ENCODE results near the gene KIF26A. TPM values are rescaled to one million over a fixed set of nuclear protein-coding genes. Genes with fewer than 3 reads are reported as not detected.

KIF26A gene
- total RNA-seq, 1 donor from 2014 or later, result 10.4 TPM

GRCh38 chr14:104164512-104164911, 26.1 kb downstream of the KIF26A start:
- ATAC-seq, result no peak
- intact Hi-C loops (cut with DNase I), result no loop called here
- no peak for DNase-seq (ENCODE audit: low spot score)

- intact Hi-C loops (cut with DNase I), result no loop called here
- ATAC-seq (no peak), DNase-seq (ENCODE audit: low spot score) (no peak)
These were observed 28.3 kb downstream of the KIF26A start for GRCh38 chr14:104166698-104167097.

DNA sequence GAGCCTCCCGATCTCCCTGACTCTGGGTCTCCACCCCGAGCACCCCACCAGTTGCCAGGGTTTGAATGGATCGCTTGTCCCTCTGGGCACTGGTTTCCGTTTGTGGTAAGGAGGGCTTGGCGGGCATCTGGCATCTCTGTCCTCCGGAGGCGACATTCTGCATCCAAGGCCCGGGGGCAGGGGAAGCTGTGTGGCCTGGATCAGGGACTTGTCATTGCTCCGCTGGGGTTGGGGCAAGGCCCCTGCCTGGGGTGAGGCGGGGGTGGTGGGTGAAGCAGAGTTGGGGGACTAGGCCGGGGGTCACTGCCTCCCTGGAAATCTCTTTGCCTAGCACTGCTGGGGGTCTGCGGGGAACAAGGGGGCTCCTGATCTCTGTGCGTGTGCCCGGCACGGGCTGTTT, 30.2 kb downstream of the KIF26A start:
- no peak for DNase-seq (ENCODE audit: low spot score)
- no peak for ATAC-seq
- intact Hi-C loops (cut with DNase I), result no loop called here

- intact Hi-C loops (cut with DNase I), result no loop called here
- ATAC-seq, result no peak
These were observed 30.8 kb downstream of the KIF26A start for GRCh38 chr14:104169005-104169698.

GRCh38 chr14:104169699-104170479, 31.5 kb downstream of the KIF26A start:
- intact Hi-C loops (cut with DNase I), result no loop called here
- no peak for ATAC-seq
- DNase-seq (ENCODE audit: low spot score), result no peak

More at GRCh38 chr14:104169005-104169698, 30.8 kb downstream of the KIF26A start:
- no peak for DNase-seq (ENCODE audit: low spot score)

- ATAC-seq, result no peak
- DNase-seq (ENCODE audit: low spot score), result no peak
- intact Hi-C loops (cut with DNase I), result no loop called here
These were observed 32.8 kb downstream of the KIF26A start for GRCh38 chr14:104171029-104171697.

DNA sequence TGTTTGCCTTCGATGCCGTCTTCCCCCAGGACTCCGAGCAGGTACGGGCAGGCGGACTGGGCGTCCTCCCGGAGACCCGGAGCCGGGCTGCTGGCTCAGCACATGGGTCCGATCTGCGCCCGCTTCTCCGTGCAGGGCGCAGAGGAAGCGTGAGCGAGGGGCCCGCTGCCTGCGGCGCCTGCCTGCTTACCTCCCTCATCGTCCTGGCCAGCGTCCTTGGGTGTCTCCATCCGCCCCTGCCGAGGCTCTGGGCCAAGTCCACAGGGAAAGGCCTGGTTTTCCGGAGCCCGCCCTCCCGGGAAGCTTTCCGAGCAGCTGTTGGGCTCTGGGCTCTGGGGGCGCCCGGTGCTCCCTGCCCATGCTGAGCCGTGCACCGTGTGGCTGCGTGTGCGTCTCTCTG, 33.5 kb downstream of the KIF26A start:
- DNase-seq (ENCODE audit: low spot score) (no peak), ATAC-seq (no peak)
- intact Hi-C loops (cut with DNase I), result no loop called here

- intact Hi-C loops (cut with DNase I), result no loop called here
- no peak for DNase-seq (ENCODE audit: low spot score)
- no peak for ATAC-seq
These were observed 34.0 kb downstream of the KIF26A start for GRCh38 chr14:104172349-104172748.

- no peak for ATAC-seq
- intact Hi-C loops (cut with DNase I), result no loop called here
- no peak for DNase-seq (ENCODE audit: low spot score)
These were observed 34.5 kb downstream of the KIF26A start for GRCh38 chr14:104172880-104173279.

DNA sequence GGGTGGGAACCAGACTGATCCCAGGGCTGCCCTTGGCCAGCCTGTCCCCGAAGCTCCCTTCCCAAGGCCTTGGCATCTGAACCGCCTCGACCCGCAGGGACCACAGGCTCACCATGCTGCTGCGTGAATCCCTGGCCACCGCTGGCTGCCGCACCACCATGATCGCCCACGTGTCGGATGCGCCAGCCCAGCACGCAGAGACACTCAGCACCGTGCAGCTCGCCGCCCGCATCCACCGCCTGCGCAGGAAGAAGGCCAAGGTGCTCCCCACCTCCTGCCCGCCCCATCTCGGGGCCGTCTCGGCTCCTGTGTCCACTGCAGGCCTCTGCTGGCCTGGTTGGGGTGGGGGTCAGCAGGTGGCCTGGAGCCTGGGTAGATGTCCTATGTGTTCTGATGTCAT, 35.7 kb downstream of the KIF26A start:
- ATAC-seq (no peak), DNase-seq (ENCODE audit: low spot score) (no peak)
- intact Hi-C loops (cut with DNase I), result no loop called here

DNA sequence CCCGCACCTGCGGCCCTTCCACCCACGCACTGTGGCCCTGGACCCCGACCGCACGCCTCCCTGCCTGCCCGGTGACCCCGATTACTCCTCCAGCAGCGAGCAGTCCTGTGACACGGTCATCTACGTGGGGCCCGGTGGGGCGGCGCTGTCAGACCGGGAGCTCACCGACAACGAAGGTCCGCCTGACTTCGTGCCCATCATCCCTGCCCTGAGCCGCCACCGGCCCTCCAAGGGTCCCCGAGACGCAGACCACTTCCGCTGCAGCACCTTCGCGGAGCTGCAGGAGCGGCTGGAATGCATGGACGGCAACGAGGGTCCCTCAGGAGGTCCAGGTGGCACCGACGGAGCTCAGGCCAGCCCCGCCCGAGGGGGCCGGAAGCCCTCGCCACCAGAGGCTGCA, 36.7 kb downstream of the KIF26A start:
- ATAC-seq (no peak), DNase-seq (ENCODE audit: low spot score) (no peak)
- intact Hi-C loops (cut with DNase I), result no loop called here

- no peak for ATAC-seq
- intact Hi-C loops (cut with DNase I), result no loop called here
- DNase-seq (ENCODE audit: low spot score), result no peak
These were observed 37.4 kb downstream of the KIF26A start for GRCh38 chr14:104175811-104176210.

GRCh38 chr14:104176611-104177010, 38.2 kb downstream of the KIF26A start:
- intact Hi-C loops (cut with DNase I), result no loop called here
- DNase-seq (ENCODE audit: low spot score) (no peak), ATAC-seq (no peak)

DNA sequence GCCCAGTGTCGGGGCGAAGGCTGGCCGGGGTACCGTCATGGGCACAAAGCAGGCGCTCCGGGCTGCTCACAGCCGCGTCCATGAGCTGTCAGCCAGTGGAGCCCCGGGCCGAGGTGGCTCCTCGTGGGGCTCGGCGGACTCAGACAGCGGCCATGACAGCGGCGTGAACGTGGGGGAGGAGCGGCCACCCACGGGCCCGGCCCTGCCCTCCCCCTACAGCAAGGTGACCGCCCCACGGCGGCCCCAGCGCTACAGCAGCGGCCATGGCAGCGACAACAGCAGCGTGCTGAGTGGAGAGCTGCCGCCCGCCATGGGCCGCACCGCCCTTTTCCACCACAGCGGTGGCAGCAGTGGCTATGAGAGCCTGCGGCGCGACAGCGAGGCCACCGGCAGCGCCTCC, 39.0 kb downstream of the KIF26A start:
- intact Hi-C loops (cut with DNase I), result no loop called here

GRCh38 chr14:104178279-104178678, 39.9 kb downstream of the KIF26A start:
- intact Hi-C loops (cut with DNase I), result no loop called here
- ATAC-seq (no peak), DNase-seq (ENCODE audit: low spot score) (no peak)

More for the DNA sequence above, 39.0 kb downstream of the KIF26A start:
- ATAC-seq, result no peak
- DNase-seq (ENCODE audit: low spot score), result no peak

DNA sequence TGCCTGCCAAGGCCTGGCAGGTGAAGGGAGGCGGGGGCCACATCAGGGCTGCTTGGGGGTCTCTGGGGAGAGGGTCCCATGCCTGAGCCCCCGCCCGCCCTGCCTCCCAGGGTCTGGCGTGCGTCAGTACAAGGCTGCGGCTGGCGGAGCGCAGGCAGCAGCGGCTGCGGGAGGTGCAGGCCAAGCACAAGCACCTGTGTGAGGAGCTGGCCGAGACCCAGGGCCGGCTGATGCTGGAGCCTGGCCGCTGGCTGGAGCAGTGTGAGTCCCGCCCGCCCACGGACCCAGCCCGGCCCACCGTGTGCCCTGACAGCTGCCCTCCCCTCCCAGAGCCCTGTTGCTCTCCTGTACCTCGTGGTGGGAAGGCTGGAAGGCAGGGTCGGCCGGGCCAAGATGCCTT, 40.7 kb downstream of the KIF26A start:
- no peak for DNase-seq (ENCODE audit: low spot score)
- intact Hi-C loops (cut with DNase I), result no loop called here
- no peak for ATAC-seq

DNA sequence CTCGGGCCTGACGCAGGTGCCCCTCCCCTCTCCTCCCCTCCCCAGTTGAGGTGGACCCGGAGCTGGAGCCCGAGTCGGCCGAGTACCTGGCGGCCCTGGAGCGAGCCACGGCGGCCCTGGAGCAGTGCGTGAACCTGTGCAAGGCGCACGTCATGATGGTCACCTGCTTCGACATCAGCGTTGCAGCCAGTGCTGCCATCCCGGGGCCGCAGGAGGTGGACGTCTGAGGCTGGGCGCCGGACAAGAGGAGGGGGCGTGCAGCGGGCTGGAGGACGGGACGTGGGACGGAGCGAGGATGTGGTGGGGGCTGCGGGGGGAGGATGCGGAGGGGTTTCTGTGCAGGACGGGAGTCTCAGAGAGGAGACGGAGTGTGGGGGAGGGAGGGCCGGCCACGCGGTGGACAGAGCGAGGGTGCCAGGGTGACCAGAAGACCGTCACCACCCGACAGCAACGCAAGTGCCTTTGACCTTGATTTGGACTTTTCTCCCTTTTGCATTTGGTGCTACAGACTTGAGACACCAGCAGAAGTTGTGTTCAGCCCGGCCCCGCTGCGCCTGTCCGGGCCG, 41.3 kb downstream of the KIF26A start:
- ATAC-seq (no peak), DNase-seq (ENCODE audit: low spot score) (no peak)
- intact Hi-C loops (cut with DNase I), result no loop called here

DNA sequence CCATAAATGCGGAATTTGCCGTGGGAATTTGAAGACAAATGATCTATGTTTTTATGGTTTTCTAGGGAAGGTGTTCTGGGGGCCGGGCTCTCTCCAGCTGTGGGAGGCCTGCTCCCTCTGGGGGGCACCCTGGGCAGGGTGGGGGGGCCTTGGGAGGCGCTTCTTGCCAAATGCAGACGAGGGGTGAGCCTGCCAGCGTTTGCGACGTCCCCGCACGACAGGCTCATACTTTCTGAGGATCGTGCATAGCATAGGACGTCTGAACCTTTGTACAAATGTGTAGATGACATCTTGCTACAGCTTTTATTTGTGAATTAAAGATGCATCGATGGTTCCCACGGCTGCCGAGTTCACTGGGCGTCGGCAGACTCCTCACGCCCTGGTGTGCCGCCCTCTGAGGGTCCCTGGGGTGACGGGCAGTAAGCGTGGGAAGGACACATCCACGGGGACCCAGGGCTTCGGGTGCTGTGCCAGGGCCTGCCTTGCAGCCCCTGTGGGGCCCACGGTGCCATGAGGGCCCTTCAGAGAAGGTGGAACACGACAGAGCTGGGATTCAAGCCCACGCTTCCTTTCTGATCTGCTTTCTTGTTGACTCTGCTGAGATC, 42.3 kb downstream of the KIF26A start:
- DNase-seq (ENCODE audit: low spot score) (no peak), ATAC-seq (no peak)
- intact Hi-C loops (cut with DNase I), result no loop called here

DNA sequence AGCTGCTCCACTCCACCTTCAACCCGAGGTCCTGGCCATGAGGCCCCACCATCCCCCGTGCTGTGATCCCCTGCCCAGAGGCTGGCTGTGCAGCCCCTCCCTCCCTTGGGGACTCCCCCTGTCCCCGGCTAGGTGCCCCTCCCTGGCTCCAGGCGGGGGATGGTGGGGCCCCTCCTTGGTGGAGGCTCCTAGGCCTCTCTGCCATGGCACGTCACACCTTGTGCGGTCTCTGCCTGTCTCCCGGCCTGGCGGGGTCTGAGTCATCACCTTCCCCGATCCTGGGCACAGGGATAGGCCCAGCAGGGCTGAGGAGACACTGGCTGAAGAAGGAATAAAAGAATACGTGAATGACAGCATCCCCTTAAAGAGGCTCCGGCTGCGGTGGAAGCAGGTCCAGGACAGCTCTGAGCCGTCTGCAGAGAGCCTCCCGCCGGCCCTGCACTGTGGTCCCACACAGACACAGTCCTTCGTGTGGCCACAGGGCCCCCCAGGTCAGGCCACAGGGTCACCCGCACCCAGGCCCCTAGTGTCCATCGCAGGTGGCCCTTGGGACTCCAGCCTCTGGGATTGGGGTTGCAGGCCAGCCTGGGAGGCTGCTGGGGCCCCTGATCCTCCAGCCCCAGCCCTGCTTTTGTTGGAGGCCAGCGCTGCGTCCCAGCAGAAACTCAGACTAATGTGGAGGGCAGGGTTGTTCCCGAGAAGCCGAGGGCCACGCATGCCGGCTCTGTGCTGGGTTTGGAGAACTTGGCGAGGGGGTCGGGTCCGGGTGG, 43.6 kb downstream of the KIF26A start:
- DNase-seq (ENCODE audit: low spot score), result no peak
- no peak for ATAC-seq
- intact Hi-C loops (cut with DNase I), result no loop called here

Data from sciatic nerve (tissue), 2 donors.